ENCODE measurements around the gene STPG4. TPM values are rescaled to one million over a fixed set of nuclear protein-coding genes. Genes with fewer than 3 reads are reported as not detected.

The STPG4 gene
- total RNA-seq, 4 donors from 2014 or later, result not detected

DNA sequence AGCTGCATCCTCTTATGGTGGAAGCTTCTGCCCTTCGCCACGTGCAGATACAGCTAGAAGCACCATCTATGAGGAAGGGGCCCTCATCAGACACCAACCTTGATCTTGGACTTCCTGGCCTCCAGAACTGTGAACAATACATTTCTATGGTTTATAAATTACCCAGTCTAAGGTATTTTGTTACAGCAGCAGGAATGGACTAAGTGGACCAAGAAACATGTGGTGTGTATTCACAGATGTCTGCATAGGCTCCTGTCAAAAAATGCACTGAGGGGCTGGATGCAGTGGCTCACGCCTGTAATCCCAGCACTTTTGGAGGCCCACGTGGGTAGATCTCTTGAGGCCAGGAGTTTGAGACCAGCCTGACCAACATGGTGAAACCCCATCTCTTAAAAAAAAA is 57.5 kb downstream of the STPG4 start:
- intact Hi-C loops (cut with DNase I), result no loop called here
- Histone ChIP-seq H3K9me3 (no peaks in the 10 kb centered on the region), H3K36me3 (no peaks in the 10 kb centered on the region), H3K4me1 (peaks cover 0 to 7% (median 3%) of the 10 kb centered on the region in 4 donors), H3K4me3 (no peak overlapping the region), H3K27ac (replicated peaks in 1 of 4) (no peak overlapping the region), H3K27me3 (no peaks in the 10 kb centered on the region)
- no peak for TF ChIP-seq POLR2AphosphoS5 (IDR thresholded peaks at IDR 0.05)
- no peak for TF ChIP-seq EP300 (IDR thresholded peaks at IDR 0.05)
- WGBS, result 98% methylated on average over 4 of the region's 4 CpGs
- DNase-seq (ENCODE audit: extremely low spot score), result no peak

GRCh38 chr2:47096451-47096850 is 58.7 kb downstream of the STPG4 start:
- no peak for DNase-seq (ENCODE audit: extremely low spot score)
- WGBS, result 92% methylated on average over 4 of the region's 4 CpGs
- intact Hi-C loops (cut with DNase I), result no loop called here

DNA sequence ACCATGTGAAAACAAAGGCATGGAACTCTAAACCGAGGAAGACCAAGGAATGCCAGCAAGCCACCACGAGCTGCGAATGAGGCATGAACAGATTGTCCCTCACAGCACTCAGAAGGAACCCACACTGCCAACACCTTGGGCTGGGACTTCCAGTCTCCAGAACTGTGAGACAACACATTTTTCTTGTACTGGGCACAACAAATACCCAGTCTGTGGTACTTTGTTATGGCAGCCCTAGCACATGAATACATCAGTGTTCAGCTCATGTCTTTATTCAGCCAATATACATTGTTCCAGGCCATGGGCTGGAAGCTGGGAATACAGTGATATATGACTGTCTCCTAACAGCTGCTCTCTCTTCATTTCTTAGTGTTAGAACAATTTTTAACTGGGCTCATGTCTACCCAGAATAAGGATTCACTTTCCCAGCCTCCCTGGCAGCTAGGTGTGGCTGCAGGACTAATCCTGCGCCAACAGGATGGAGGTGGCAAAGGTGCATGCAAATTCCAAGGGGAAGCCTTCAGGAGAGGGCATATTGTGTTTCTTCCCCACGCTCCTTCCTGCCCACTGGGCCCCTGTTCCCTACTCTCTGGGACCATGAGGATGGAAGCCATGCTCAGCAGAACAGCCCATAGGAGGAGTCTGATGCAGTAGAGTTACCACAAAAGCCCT is 59.6 kb downstream of the STPG4 start:
- WGBS, result 88% methylated on average over 4 of the region's 5 CpGs
- TF ChIP-seq POLR2AphosphoS5 (IDR thresholded peaks at IDR 0.05), result no peak
- TF ChIP-seq CTCF (IDR thresholded peaks at IDR 0.05), result no peak
- no peak for TF ChIP-seq EP300 (IDR thresholded peaks at IDR 0.05)
- TF ChIP-seq POLR2A (IDR thresholded peaks at IDR 0.05; ENCODE audit: low read depth), result no peak
- no peak overlapping the region for H3K4me3 ChIP-seq
- H3K27me3 ChIP-seq, result no peaks in the 10 kb centered on the region
- H3K9me3 ChIP-seq, result no peaks in the 10 kb centered on the region
- H3K27ac ChIP-seq (replicated peaks in 1 of 4), result no peak overlapping the region
- intact Hi-C loops (cut with DNase I), result no loop called here
- DNase-seq (ENCODE audit: extremely low spot score), result no peak
- peaks cover 0 to 8% (median 5%) of the 10 kb centered on the region in 4 donors for H3K4me1 ChIP-seq
- no peaks in the 10 kb centered on the region for H3K36me3 ChIP-seq

More at GRCh38 chr2:47096451-47096850, 58.7 kb downstream of the STPG4 start:
- TF ChIP-seq EP300 (IDR thresholded peaks at IDR 0.05), result no peak
- no peak for TF ChIP-seq CTCF (IDR thresholded peaks at IDR 0.05)
- no peak for TF ChIP-seq POLR2AphosphoS5 (IDR thresholded peaks at IDR 0.05)
- TF ChIP-seq POLR2A (IDR thresholded peaks at IDR 0.05; ENCODE audit: low read depth), result no peak
- Histone ChIP-seq H3K27me3 (no peaks in the 10 kb centered on the region), H3K4me1 (peaks cover 0 to 7% (median 3%) of the 10 kb centered on the region in 4 donors), H3K9me3 (no peaks in the 10 kb centered on the region), H3K27ac (replicated peaks in 1 of 4) (no peak overlapping the region), H3K4me3 (no peak overlapping the region), H3K36me3 (no peaks in the 10 kb centered on the region)

DNA sequence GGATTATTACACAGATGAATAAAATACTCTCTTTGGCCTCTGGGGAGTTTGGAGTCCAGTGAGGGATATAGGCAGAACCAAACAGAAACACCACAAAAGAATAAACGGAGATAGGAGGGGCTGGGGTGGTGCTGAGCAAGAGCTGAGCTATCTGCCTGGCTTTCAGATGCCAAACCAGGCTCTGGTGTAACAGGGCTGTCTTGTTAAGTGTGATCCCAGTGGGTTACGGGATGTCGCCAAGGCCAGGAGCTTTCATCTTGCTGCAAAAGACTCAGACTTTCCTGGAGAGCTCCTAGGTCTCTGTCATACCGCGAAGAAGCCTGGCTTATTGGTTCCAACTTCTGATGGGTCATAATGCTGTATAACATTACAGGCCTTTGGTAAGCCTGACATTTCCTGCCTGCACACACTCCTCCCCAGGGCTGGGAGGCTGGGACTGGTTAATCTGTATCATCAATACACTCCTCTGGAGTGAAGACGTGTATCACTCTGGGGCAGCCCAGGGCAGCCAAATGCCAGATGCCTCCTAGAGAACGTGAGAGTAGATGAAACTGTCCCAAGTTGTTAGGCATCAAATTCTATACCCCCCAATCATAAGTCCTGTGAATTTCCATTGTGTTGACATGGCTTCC is 60.5 kb downstream of the STPG4 start:
- WGBS, result 85% methylated on average over 4 of the region's 7 CpGs
- H3K4me3 ChIP-seq, result no peak overlapping the region

More for the DNA sequence above, 60.5 kb downstream of the STPG4 start:
- Histone ChIP-seq H3K4me1 (peaks cover 0 to 11% (median 5%) of the 10 kb centered on the region in 4 donors), H3K36me3 (no peaks in the 10 kb centered on the region), H3K9me3 (no peaks in the 10 kb centered on the region), H3K27ac (replicated peaks in 1 of 4) (no peak overlapping the region), H3K27me3 (no peaks in the 10 kb centered on the region)
- no peak for DNase-seq (ENCODE audit: extremely low spot score)
- TF ChIP-seq CTCF (IDR thresholded peaks at IDR 0.05) (no peak), POLR2A (IDR thresholded peaks at IDR 0.05; ENCODE audit: low read depth) (no peak), EP300 (IDR thresholded peaks at IDR 0.05) (no peak), POLR2AphosphoS5 (IDR thresholded peaks at IDR 0.05) (no peak)
- intact Hi-C loops (cut with DNase I), result no loop called here

Data from esophagus muscularis mucosa (tissue), 4 donors.